PC-9 (cell line): ENCODE measurements around the gene FNDC11. TPM values are rescaled to one million over a fixed set of nuclear protein-coding genes. Genes with fewer than 3 reads are reported as not detected.
A peak's percentile ranks its signal among the peaks of the same experiment; 100 is the strongest.

Experiments used
- BruUV-seq: library from RNA; stranded (reverse); fragments of 400-500 nt; replicated peaks from 2 replicates; lab custom pipeline; 2021; lab: Mats Ljungman, UMichigan
- CTCF ChIA-PET: fragments of 300-600 bp; sonication (Branson Sonifier 250); formaldehyde crosslinking; loops from one replicate; lab custom pipeline; 2022; ENCODE audit warnings: antibody characterized with exemption; lab: Charles Lee
- POLR2A ChIA-PET: fragments of 300-600 bp; sonication (Branson Sonifier 250); formaldehyde crosslinking; loops from one replicate; lab custom pipeline; 2022; ENCODE audit warnings: antibody characterized with exemption; ENCODE audit not compliant: unreplicated experiment; lab: Charles Lee
- DNase-seq, 2 experiments: peaks; one replicate each; pipeline versions ENCODE4 v3.0.0 to v3.0.0-alpha.2; 2015 to 2022; ENCODE audit warnings: mixed read lengths in 1 of 2
- H2AFZ ChIP-seq: fragments of 200-600 bp; sonication (generic); 2 replicates; pipeline ENCODE4 v1.8.1; 2017; ENCODE audit warnings: antibody characterized with exemption
- H3F3A ChIP-seq: fragments of 200-600 bp; sonication (generic); 2 replicates; pipeline ENCODE4 v1.8.1; 2017; ENCODE audit warnings: antibody characterized with exemption, mild to moderate bottlenecking, low read depth; ENCODE audit not compliant: insufficient read depth
- H3K27ac ChIP-seq: fragments of 200-600 bp; sonication (generic); 2 replicates; pipeline ENCODE4 v1.6.1; 2016; ENCODE audit warnings: mixed run types
- H3K27me3 ChIP-seq: fragments of 200-600 bp; sonication (generic); 2 replicates; pipeline ENCODE4 v1.6.1; 2016; ENCODE audit warnings: low read depth, mixed run types; ENCODE audit not compliant: insufficient read depth
- H3K36me3 ChIP-seq: fragments of 200-600 bp; sonication (generic); 2 replicates; pipeline ENCODE4 v1.6.1; 2016; ENCODE audit warnings: low read depth, mixed run types
- H3K4me1 ChIP-seq: fragments of 200-600 bp; sonication (generic); replicated peaks from 2 replicates; pipeline ENCODE4 v1.6.1; 2016; ENCODE audit warnings: mixed run types; ENCODE audit not compliant: insufficient read depth
- H3K4me2 ChIP-seq: fragments of 200-600 bp; sonication (generic); 2 replicates; pipeline ENCODE4 v1.6.1; 2017; ENCODE audit warnings: mixed run types
- H3K4me3 ChIP-seq: fragments of 200-600 bp; sonication (generic); 2 replicates; pipeline ENCODE4 v1.6.1; 2016; ENCODE audit warnings: mixed run types
- H3K79me2 ChIP-seq: fragments of 200-600 bp; sonication (generic); 2 replicates; pipeline ENCODE4 v1.6.1; 2017; ENCODE audit warnings: low read depth, mixed run types
- H3K9me2 ChIP-seq: fragments of 200-600 bp; sonication (generic); 2 replicates; pipeline ENCODE4 v1.8.1; 2017; ENCODE audit warnings: mild to moderate bottlenecking; ENCODE audit not compliant: insufficient read depth
- H3K9me3 ChIP-seq: fragments of 200-600 bp; sonication (generic); 2 replicates; pipeline ENCODE4 v1.8.1; 2016; ENCODE audit warnings: low read depth; ENCODE audit not compliant: insufficient read depth
- H4K20me1 ChIP-seq: fragments of 200-600 bp; sonication (generic); 2 replicates; pipeline ENCODE4 v1.8.1; 2017; ENCODE audit not compliant: insufficient read depth
- EZH2 ChIP-seq: fragments of 200-600 bp; sonication (generic); IDR thresholded peaks from 2 replicates; pipeline ENCODE4 v1.8.0; 2017; ENCODE audit warnings: antibody characterized with exemption, low read depth
- intact Hi-C: fragments of 100-400 bp; cut with micrococcal nuclease; formaldehyde crosslinking; loops from one replicate; pipeline ENCODE4 v1.10.0; 2022; ENCODE audit not compliant: unreplicated experiment
- total RNA-seq: library from RNA; stranded (reverse); gene quantifications from 2 replicates; pipeline ENCODE4 v1.2.3, GENCODE V29; 2021
- TF ChIP-seq, protein P1 (sequence below): fragments of 200-600 bp; sonication (generic); conservative IDR thresholded peaks from 2 replicates; pipeline ENCODE4 v1.6.1; 2017; ENCODE audit warnings: mixed run types, antibody characterized with exemption, mild to moderate bottlenecking, moderate library complexity

The FNDC11 gene
- total RNA-seq, 1 experiment from 2014 or later = 7.7 TPM

DNA sequence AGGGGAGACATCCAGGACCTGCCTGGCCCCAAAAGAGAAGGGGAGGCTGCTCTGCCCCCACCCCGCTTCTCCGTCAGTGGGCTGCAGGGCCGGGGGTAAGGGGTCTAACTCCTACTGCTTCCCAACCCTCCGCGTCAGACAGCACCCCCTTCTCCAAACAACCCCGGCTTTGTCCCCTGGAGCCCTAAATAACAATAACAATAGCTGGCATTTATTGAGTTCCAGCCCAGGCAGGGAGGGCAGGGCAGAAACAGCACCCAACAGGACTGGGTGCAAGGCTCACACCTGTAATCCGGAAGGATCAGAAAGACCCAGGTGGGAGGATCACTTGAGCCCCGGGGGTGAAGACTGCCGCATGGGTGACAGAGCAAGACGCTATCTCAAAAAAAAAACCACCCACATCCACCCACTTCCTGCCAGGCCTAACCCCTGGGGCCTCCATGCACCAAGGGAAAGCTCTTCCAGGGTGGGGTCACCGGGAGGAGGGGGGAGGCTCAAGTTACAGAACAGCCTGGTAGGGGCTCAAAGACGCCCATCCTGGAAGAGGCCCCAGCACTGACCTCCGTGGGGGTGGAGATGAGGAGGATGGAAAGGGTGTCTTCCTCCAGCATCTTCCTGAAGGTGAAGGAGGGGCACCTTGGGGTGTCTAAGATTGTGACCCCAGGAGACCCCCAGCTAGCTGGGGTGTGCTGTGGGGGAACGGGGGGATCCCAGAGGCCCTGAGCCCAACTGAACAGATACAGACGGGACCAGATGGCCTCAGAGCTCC lies 1.3 kb upstream of the FNDC11 start:
- H3K4me2 ChIP-seq = peak overlapping the region; percentile 84
- no peaks in the 10 kb centered on the region for H3K9me2 ChIP-seq
- peaks cover 22% of the 10 kb centered on the region for H3F3A ChIP-seq
- peak; percentile 75 to 86 for DNase-seq
- intact Hi-C loops = loop anchor here (1.0 to 5.0 kb wide), 3 partner anchors 14 to 90 kb away; partner anchors contain the start of gene PPDPF
- H3K27ac ChIP-seq = peak overlapping the region; percentile 79
- no peaks in the 10 kb centered on the region for H3K79me2 ChIP-seq
- H3K27me3 ChIP-seq = no peaks in the 10 kb centered on the region
- H2AFZ ChIP-seq = peak overlapping the region; percentile 59
- BruUV-seq = no TSS peak
- no peaks in the 10 kb centered on the region for H4K20me1 ChIP-seq
- H3K4me3 ChIP-seq = peak overlapping the region; percentile 52; the same call in 1 of the 2 replicates
- TF ChIP-seq, protein P1, sequence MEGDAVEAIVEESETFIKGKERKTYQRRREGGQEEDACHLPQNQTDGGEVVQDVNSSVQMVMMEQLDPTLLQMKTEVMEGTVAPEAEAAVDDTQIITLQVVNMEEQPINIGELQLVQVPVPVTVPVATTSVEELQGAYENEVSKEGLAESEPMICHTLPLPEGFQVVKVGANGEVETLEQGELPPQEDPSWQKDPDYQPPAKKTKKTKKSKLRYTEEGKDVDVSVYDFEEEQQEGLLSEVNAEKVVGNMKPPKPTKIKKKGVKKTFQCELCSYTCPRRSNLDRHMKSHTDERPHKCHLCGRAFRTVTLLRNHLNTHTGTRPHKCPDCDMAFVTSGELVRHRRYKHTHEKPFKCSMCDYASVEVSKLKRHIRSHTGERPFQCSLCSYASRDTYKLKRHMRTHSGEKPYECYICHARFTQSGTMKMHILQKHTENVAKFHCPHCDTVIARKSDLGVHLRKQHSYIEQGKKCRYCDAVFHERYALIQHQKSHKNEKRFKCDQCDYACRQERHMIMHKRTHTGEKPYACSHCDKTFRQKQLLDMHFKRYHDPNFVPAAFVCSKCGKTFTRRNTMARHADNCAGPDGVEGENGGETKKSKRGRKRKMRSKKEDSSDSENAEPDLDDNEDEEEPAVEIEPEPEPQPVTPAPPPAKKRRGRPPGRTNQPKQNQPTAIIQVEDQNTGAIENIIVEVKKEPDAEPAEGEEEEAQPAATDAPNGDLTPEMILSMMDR = no peak
- TF ChIP-seq EZH2 = no peak
- no peaks in the 10 kb centered on the region for H3K36me3 ChIP-seq
- H3K9me3 ChIP-seq = no peaks in the 10 kb centered on the region
- ChIA-PET POLR2A (interaction anchor here (0.6 to 1.0 kb wide), 5 partner anchors 29 to 510 kb away, joined by 3 to 11 read pairs (median 4); partner anchors contain the start of gene UCKL1), CTCF (interaction anchor here (0.6 to 1.0 kb wide), 6 partner anchors 14 to 106 kb away, joined by 3 to 8 read pairs (median 5); partner anchors contain the start of genes GMEB2 and RTEL1)
- peaks cover 21% of the 10 kb centered on the region for H3K4me1 ChIP-seq

DNA sequence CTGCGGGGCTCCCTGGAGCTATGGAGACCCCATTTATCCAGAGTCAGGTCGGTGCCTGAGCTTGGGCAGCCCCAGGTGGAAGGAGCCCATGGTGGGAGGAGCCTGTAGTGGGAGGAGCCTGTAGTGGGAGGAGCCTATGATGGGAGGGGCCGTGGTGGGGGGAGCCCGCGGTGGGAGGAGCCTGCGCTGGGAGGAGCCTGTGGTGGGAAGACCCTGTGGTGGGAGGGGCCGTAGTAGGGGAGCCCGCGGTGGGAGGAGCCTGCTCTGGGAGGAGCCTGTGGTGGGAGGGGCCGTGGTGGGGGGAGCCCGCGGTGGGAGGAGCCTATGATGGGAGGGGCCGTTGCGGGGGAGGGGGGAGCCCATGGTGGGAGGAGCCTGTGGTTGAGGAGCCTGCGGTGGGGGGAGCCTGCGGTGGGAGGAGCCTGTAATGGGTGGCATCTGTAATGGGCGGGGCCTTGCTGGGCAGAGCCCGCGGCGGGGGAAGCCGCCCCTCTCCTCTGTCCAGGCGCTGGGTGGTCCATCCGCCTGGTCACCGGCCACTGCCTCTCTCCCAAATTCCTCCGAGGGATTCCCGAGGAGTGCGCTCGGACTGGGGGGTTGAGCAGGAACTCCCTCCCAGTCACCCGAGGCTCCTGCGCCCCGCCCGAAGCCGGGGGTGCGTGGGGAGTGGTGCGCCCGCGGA lies 567 bp upstream of the FNDC11 start:
- H3K79me2 ChIP-seq = no peaks in the 10 kb centered on the region
- H2AFZ ChIP-seq = peak overlapping the region; percentile 98

More for the DNA sequence above, 567 bp upstream of the FNDC11 start:
- Histone ChIP-seq H3F3A (peaks cover 22% of the 10 kb centered on the region), H4K20me1 (no peaks in the 10 kb centered on the region), H3K36me3 (no peaks in the 10 kb centered on the region), H3K4me1 (peaks cover 15% of the 10 kb centered on the region), H3K4me2 (peak overlapping the region; percentile 84), H3K27ac (peak overlapping the region; percentile 79), H3K9me3 (no peaks in the 10 kb centered on the region), H3K9me2 (no peaks in the 10 kb centered on the region), H3K27me3 (no peaks in the 10 kb centered on the region), H3K4me3 (peak overlapping the region; percentile 81)
- intact Hi-C loops = loop anchor here (1.0 to 5.0 kb wide), 3 partner anchors 15 to 89 kb away; partner anchors contain the start of gene PPDPF
- CTCF ChIA-PET = interaction anchor here (0.6 to 1.0 kb wide), 5 partner anchors 14 to 105 kb away, joined by 3 to 8 read pairs (median 6); partner anchors contain the start of gene RTEL1
- POLR2A ChIA-PET = interaction anchor here (0.6 to 1.0 kb wide), 5 partner anchors 29 to 509 kb away, joined by 3 to 11 read pairs (median 4); partner anchors contain the start of gene UCKL1
- TF ChIP-seq, protein P1 = no peak
- TF ChIP-seq EZH2 = no peak
- BruUV-seq = no TSS peak
- peak; percentile 77 to 98 for DNase-seq
